Measurements from ENCODE around the gene DLGAP4. TPM values are rescaled to one million over a fixed set of nuclear protein-coding genes. Genes with fewer than 3 reads are reported as not detected.

Gene DLGAP4
- total and polyA plus RNA-seq, 2 of the 13 experiments (the other 11 are each of a cell fraction or from before 2014, with no cell fraction given) = 15.2 to 26.7 TPM

DNA sequence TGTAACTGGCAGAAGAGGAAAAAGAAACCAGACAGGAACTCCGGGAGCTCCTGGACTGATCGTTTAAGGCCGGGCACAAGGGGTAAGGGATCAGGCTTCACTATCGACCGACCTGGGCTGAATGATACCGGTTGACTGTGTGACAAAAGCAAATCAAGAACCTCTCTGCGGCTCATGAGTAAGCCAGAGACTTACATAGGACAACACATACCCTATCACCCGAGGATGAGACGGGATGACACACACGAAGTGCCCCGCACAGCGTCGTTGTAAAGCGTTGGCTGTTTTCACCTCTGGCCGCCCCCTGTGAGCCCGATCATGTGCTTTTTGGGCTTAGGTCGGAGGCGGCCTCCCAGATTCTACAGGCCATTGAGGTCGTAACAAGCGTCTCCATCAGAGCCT is 266.6 kb downstream of the DLGAP4 start (continued):
- peak in 1 of 2 experiments; percentile 16; a peak in 2 of 4 replicates for TF ChIP-seq HMGXB4 (CRISPR knock-in tag; IDR thresholded peaks at IDR 0.05; ENCODE audit: borderline replicate concordance in 1 of 2, low read depth in 1 of 2)
- TF ChIP-seq, protein P1, sequence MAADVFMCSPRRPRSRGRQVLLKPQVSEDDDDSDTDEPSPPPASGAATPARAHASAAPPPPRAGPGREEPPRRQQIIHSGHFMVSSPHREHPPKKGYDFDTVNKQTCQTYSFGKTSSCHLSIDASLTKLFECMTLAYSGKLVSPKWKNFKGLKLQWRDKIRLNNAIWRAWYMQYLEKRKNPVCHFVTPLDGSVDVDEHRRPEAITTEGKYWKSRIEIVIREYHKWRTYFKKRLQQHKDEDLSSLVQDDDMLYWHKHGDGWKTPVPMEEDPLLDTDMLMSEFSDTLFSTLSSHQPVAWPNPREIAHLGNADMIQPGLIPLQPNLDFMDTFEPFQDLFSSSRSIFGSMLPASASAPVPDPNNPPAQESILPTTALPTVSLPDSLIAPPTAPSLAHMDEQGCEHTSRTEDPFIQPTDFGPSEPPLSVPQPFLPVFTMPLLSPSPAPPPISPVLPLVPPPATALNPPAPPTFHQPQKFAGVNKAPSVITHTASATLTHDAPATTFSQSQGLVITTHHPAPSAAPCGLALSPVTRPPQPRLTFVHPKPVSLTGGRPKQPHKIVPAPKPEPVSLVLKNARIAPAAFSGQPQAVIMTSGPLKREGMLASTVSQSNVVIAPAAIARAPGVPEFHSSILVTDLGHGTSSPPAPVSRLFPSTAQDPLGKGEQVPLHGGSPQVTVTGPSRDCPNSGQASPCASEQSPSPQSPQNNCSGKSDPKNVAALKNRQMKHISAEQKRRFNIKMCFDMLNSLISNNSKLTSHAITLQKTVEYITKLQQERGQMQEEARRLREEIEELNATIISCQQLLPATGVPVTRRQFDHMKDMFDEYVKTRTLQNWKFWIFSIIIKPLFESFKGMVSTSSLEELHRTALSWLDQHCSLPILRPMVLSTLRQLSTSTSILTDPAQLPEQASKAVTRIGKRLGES (CRISPR knock-in tag; IDR thresholded peaks at IDR 0.05; ENCODE audit: borderline replicate concordance) = no peak
- no peak for TF ChIP-seq ZNF577 (CRISPR knock-in tag; IDR thresholded peaks at IDR 0.05; ENCODE audit: borderline replicate concordance, low read depth)
- no peak for TF ChIP-seq ZNF20 (CRISPR knock-in tag; IDR thresholded peaks at IDR 0.05)
- TF ChIP-seq ZNF790 (CRISPR knock-in tag; IDR thresholded peaks at IDR 0.05; ENCODE audit: borderline replicate concordance) = peak; percentile 64; the same call in 1 of the 2 replicates
- TF ChIP-seq KAT2B (IDR thresholded peaks at IDR 0.05; ENCODE audit: borderline replicate concordance, low read depth, low read length) = no peak
- TF ChIP-seq ZHX2 (IDR thresholded peaks at IDR 0.05; ENCODE audit: low read depth) = no peak
- no peak for TF ChIP-seq ZHX2 (CRISPR knock-in tag; IDR thresholded peaks at IDR 0.05; ENCODE audit: borderline replicate concordance)
- TF ChIP-seq POLR2AphosphoS5 (IDR thresholded peaks at IDR 0.05; ENCODE audit: low read depth, low read length) = no peak
- TF ChIP-seq TOE1 (CRISPR knock-in tag; IDR thresholded peaks at IDR 0.05) = no peak
- TF ChIP-seq FOXO1 (CRISPR knock-in tag; IDR thresholded peaks at IDR 0.05) = no peak
- no peak for TF ChIP-seq RCOR2 (CRISPR knock-in tag; IDR thresholded peaks at IDR 0.05)
- TF ChIP-seq, protein P2, sequence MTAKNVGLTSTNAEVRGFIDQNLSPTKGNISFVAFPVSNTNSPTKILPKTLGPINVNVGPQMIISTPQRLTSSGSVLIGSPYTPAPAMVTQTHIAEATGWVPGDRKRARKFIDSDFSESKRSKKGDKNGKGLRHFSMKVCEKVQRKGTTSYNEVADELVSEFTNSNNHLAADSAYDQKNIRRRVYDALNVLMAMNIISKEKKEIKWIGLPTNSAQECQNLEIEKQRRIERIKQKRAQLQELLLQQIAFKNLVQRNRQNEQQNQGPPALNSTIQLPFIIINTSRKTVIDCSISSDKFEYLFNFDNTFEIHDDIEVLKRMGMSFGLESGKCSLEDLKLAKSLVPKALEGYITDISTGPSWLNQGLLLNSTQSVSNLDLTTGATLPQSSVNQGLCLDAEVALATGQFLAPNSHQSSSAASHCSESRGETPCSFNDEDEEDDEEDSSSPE (CRISPR knock-in tag; IDR thresholded peaks at IDR 0.05) = no peak
- TF ChIP-seq ZNF335 (CRISPR knock-in tag; IDR thresholded peaks at IDR 0.05) = no peak
- TF ChIP-seq ZNF557 (CRISPR knock-in tag; IDR thresholded peaks at IDR 0.05) = no peak
- no peak for TF ChIP-seq ZNF543 (CRISPR knock-in tag; IDR thresholded peaks at IDR 0.05)

All from HepG2 (cell line).